C4-2B (cell line): ENCODE measurements around the gene PPFIBP1.

ENCODE experiments used
- CTCF ChIP-seq: fragments of 450-650 bp; conservative IDR thresholded peaks from 2 replicates; pipeline ENCODE4 v1.5.1; 2017; ENCODE audit warnings: mild to moderate bottlenecking
- ZFX ChIP-seq: fragments of 450-650 bp; IDR thresholded peaks from 2 replicates; pipeline ENCODE4 v1.6.1; 2017

- TF ChIP-seq CTCF (no peak), ZFX (no peak)
These were observed 47.0 kb upstream of the PPFIBP1 start for GRCh38 chr12:27477049-27477448.
